A673 (cell line): ENCODE results near the gene RNU5D-1. TPM values are rescaled to one million over a fixed set of nuclear protein-coding genes. Genes with fewer than 3 reads are reported as not detected.

Experiments
- BruUV-seq: library from RNA; stranded (reverse); fragments of 400-500 nt; replicated peaks from 2 replicates; lab custom pipeline; 2021; lab: Mats Ljungman, UMichigan
- CTCF ChIA-PET: fragments of 300-600 bp; sonication (Branson Sonifier 250); formaldehyde crosslinking; loops from one replicate; lab custom pipeline; 2022; ENCODE audit warnings: antibody characterized with exemption; lab: Charles Lee
- POLR2A ChIA-PET: fragments of 300-600 bp; sonication (Branson Sonifier 250); formaldehyde crosslinking; loops from one replicate; lab custom pipeline; 2022; ENCODE audit warnings: antibody characterized with exemption; ENCODE audit not compliant: low non-redundant PET; lab: Charles Lee
- DNase-seq: peaks from one replicate; pipeline ENCODE4 v3.0.0-alpha.2; 2015; ENCODE audit warnings: low spot score
- H3K27ac ChIP-seq: fragments of 200-600 bp; sonication (generic); 2 replicates; pipeline ENCODE4 v1.5.1; 2016; ENCODE audit warnings: mixed run types, low read depth, mild to moderate bottlenecking, mixed read lengths, antibody characterized with exemption, low read length; ENCODE audit not compliant: poor library complexity, severe bottlenecking
- H3K27me3 ChIP-seq: fragments of 200-600 bp; sonication (generic); replicated peaks from 2 replicates; pipeline ENCODE4 v1.6.1; 2017; ENCODE audit warnings: mixed run types, low read depth, mild to moderate bottlenecking, mixed read lengths, antibody characterized with exemption, low read length; ENCODE audit not compliant: insufficient read depth, poor library complexity
- H3K36me3 ChIP-seq: fragments of 200-600 bp; sonication (generic); 2 replicates; pipeline ENCODE4 v1.6.1; 2016; ENCODE audit warnings: mixed run types, mild to moderate bottlenecking, mixed read lengths, antibody characterized with exemption, low read length; ENCODE audit not compliant: insufficient read depth, poor library complexity, severe bottlenecking
- H3K4me1 ChIP-seq: fragments of 200-600 bp; sonication (generic); 2 replicates; pipeline ENCODE4 v1.6.1; 2017; ENCODE audit warnings: mixed run types, mild to moderate bottlenecking, mixed read lengths, antibody characterized with exemption, low read length; ENCODE audit not compliant: insufficient read depth, poor library complexity, severe bottlenecking
- H3K4me3 ChIP-seq: fragments of 200-600 bp; sonication (generic); 2 replicates; pipeline ENCODE4 v1.5.1; 2016; ENCODE audit warnings: low read depth, mixed run types, mild to moderate bottlenecking, mixed read lengths, low read length; ENCODE audit not compliant: poor library complexity, severe bottlenecking
- H3K9me3 ChIP-seq: fragments of 200-600 bp; sonication (generic); 2 replicates; pipeline ENCODE4 v1.6.1; 2016; ENCODE audit warnings: mixed run types, low read depth, mild to moderate bottlenecking, mixed read lengths, antibody characterized with exemption, low read length; ENCODE audit not compliant: poor library complexity, severe bottlenecking
- CTCF ChIP-seq: fragments of 300-800, 200-600 bp; sonication (generic); conservative IDR thresholded peaks from 2 replicates; pipeline ENCODE4 v1.5.1; 2017; ENCODE audit warnings: low read depth, mild to moderate bottlenecking, antibody characterized with exemption, low read length, moderate library complexity, mixed read lengths
- EZH2 ChIP-seq: fragments of 200-600 bp; sonication (generic); IDR thresholded peaks from 2 replicates; pipeline ENCODE4 v1.6.1; 2017; ENCODE audit warnings: borderline replicate concordance, low read depth, mild to moderate bottlenecking, mixed read lengths, antibody characterized with exemption, low read length; ENCODE audit not compliant: poor library complexity, severe bottlenecking
- intact Hi-C: fragments of 100-400 bp; cut with micrococcal nuclease; formaldehyde crosslinking; loops from one replicate; pipeline ENCODE4 v1.10.0; 2022; ENCODE audit not compliant: unreplicated experiment
- total RNA-seq: library from RNA; stranded (reverse); gene quantifications from 2 replicates; pipeline ENCODE4 v1.2.3, GENCODE V29; 2021

RNU5D-1 gene
- total RNA-seq, 1 experiment from 2014 or later = not detected

- H3K27ac ChIP-seq = no peak overlapping the region
- intact Hi-C loops = no loop called here
- TF ChIP-seq EZH2 (no peak), CTCF (no peak)
- no peak overlapping the region for H3K4me3 ChIP-seq
- no TSS peak for BruUV-seq
- H3K9me3 ChIP-seq = no peaks in the 10 kb centered on the region
- no peak for DNase-seq
- ChIA-PET POLR2A (interaction anchor here (0.7 kb wide), 1 partner anchor 15 kb away, joined by 16 read pairs; no protein-coding TSS in a partner anchor), CTCF (no interaction called here)
- no peaks in the 10 kb centered on the region for H3K36me3 ChIP-seq
- H3K4me1 ChIP-seq = peaks cover 3% of the 10 kb centered on the region
- no peaks in the 10 kb centered on the region for H3K27me3 ChIP-seq
Observed at GRCh38 chr1:44718091-44718490, 12.9 kb downstream of the RNU5D-1 start.

GRCh38 chr1:44717653-44718052, 13.3 kb downstream of the RNU5D-1 start:
- no peak for TF ChIP-seq CTCF
- no peak for TF ChIP-seq EZH2
- no TSS peak for BruUV-seq
- H3K27me3 ChIP-seq = no peaks in the 10 kb centered on the region
- DNase-seq = no peak
- H3K4me3 ChIP-seq = no peak overlapping the region
- intact Hi-C loops = no loop called here
- H3K9me3 ChIP-seq = no peaks in the 10 kb centered on the region
- CTCF ChIA-PET = no interaction called here
- no peaks in the 10 kb centered on the region for H3K36me3 ChIP-seq
- no peak overlapping the region for H3K27ac ChIP-seq
- POLR2A ChIA-PET = no interaction called here
- peaks cover 3% of the 10 kb centered on the region for H3K4me1 ChIP-seq

DNA sequence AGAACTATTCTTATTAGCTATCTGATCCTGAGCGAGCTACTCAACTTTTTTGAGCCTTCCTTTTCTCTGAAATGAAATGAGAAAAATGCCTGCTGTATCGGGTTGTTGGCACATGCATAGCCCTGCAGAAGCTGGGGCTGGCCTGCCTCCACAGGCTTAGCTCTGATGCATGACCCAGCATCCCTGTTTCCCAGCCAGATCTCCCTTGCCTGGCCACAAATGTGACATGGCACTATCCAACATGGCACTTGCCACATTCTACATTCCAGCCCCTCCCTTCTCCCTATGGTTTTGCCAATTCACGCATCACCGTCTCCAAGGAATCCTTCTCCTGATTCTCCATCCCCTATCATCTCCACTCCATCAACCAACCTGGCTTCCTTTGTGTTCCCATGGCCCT, 13.8 kb downstream of the RNU5D-1 start:
- peaks cover 3% of the 10 kb centered on the region for H3K4me1 ChIP-seq
- no peak for TF ChIP-seq EZH2
- TF ChIP-seq CTCF = no peak
- H3K36me3 ChIP-seq = no peaks in the 10 kb centered on the region
- BruUV-seq = no TSS peak
- ChIA-PET CTCF (no interaction called here), POLR2A (no interaction called here)
- no peak for DNase-seq
- H3K4me3 ChIP-seq = no peak overlapping the region
- H3K27me3 ChIP-seq = no peaks in the 10 kb centered on the region
- no peaks in the 10 kb centered on the region for H3K9me3 ChIP-seq
- no peak overlapping the region for H3K27ac ChIP-seq
- intact Hi-C loops = no loop called here
